Duodenal mucosa (tissue), 2 donors: ENCODE results near the gene SNX5.
A peak's percentile ranks its signal among the peaks of the same experiment; 100 is the strongest.

Experiments used
- H3K27ac ChIP-seq: one replicate; pipeline ENCODE4 v1.7.0; 2013; ENCODE audit warnings: low read depth, low read length
- H3K27me3 ChIP-seq, 2 donors: one replicate each; pipeline ENCODE4 v1.7.0; 2013; ENCODE audit warnings: low read length in 2 of 2, control low read depth in 1 of 2; ENCODE audit not compliant: insufficient read depth in 2 of 2, control insufficient read depth in 1 of 2
- H3K36me3 ChIP-seq, 2 donors: one replicate each; pipeline ENCODE4 v1.7.0; 2013; ENCODE audit warnings: low read length in 2 of 2, control low read depth in 1 of 2; ENCODE audit not compliant: insufficient read depth in 2 of 2, control insufficient read depth in 1 of 2
- H3K4me1 ChIP-seq, 2 donors: one replicate each; pipeline ENCODE4 v1.7.0; 2013; ENCODE audit warnings: low read length in 2 of 2, control low read depth in 1 of 2; ENCODE audit not compliant: insufficient read depth in 2 of 2, control insufficient read depth in 1 of 2
- H3K4me3 ChIP-seq, 2 donors: one replicate each; pipeline ENCODE4 v1.7.0; 2013; ENCODE audit warnings: low read length in 2 of 2, low read depth in 1 of 2
- H3K9ac ChIP-seq, 2 donors: one replicate each; pipeline ENCODE4 v1.7.0; 2013; ENCODE audit warnings: low read length in 2 of 2, low read depth in 1 of 2
- H3K9me3 ChIP-seq, 2 donors: one replicate each; pipeline ENCODE4 v1.7.0; 2013; ENCODE audit warnings: low read length in 2 of 2, control low read depth in 1 of 2; ENCODE audit not compliant: control insufficient read depth in 1 of 2

SNX5 gene

GRCh38 chr20:17968366-17969277 is at the start of gene SNX5, which contains the start of gene MGME1:
SNX5 (minus strand) TSS chr20:17968794; CDS start chr20:17968425, 369 bp downstream.
MGME1 (plus strand) TSS chr20:17969018; CDS start chr20:17969860, 842 bp downstream.
- Histone ChIP-seq H3K4me3 (peak within 1 kb of the TSS; percentile 88 to 95), H3K27ac (peak within 1 kb of the TSS; percentile 99), H3K9ac (peak within 1 kb of the TSS; percentile 90 to 96), H3K36me3 (no peaks in the 10 kb centered on the region), H3K27me3 (no peaks in the 10 kb centered on the region), H3K9me3 (no peaks in the 10 kb centered on the region), H3K4me1 (peaks cover 35 to 49% of the 10 kb centered on the region in 2 donors)

- H3K9ac ChIP-seq: no peak overlapping the region
- no peak overlapping the region for H3K4me3 ChIP-seq
- H3K27ac ChIP-seq: no peak overlapping the region
- peaks cover 23 to 45% of the 10 kb centered on the region in 2 donors for H3K36me3 ChIP-seq
- no peaks in the 10 kb centered on the region for H3K9me3 ChIP-seq
- no peaks in the 10 kb centered on the region for H3K4me1 ChIP-seq
- H3K27me3 ChIP-seq: no peaks in the 10 kb centered on the region
These were observed 49.5 kb upstream of the SNX5 start for GRCh38 chr20:18018100-18018499.

- H3K9me3 ChIP-seq: no peaks in the 10 kb centered on the region
- no peak overlapping the region for H3K4me3 ChIP-seq
- no peak overlapping the region for H3K27ac ChIP-seq
- H3K9ac ChIP-seq: no peak overlapping the region
- peaks cover 18 to 31% of the 10 kb centered on the region in 2 donors for H3K36me3 ChIP-seq
- no peaks in the 10 kb centered on the region for H3K4me1 ChIP-seq
- no peaks in the 10 kb centered on the region for H3K27me3 ChIP-seq
These were observed 48.2 kb upstream of the SNX5 start for GRCh38 chr20:18016772-18017171.

- no peak overlapping the region for H3K9ac ChIP-seq
- H3K4me1 ChIP-seq: no peaks in the 10 kb centered on the region
- H3K27ac ChIP-seq: no peak overlapping the region
- no peaks in the 10 kb centered on the region for H3K27me3 ChIP-seq
- H3K9me3 ChIP-seq: no peaks in the 10 kb centered on the region
- peaks cover 0 to 18% of the 10 kb centered on the region in 2 donors for H3K36me3 ChIP-seq
- H3K4me3 ChIP-seq: no peak overlapping the region
These were observed 45.8 kb upstream of the SNX5 start for GRCh38 chr20:18014411-18014810.

- no peak overlapping the region for H3K27ac ChIP-seq
- no peaks in the 10 kb centered on the region for H3K4me1 ChIP-seq
- peaks cover 0 to 13% of the 10 kb centered on the region in 2 donors for H3K36me3 ChIP-seq
- H3K4me3 ChIP-seq: no peak overlapping the region
- H3K9ac ChIP-seq: no peak overlapping the region
- no peaks in the 10 kb centered on the region for H3K9me3 ChIP-seq
- no peaks in the 10 kb centered on the region for H3K27me3 ChIP-seq
These were observed 44.3 kb upstream of the SNX5 start for GRCh38 chr20:18012901-18013300.

GRCh38 chr20:18011951-18012645 is 43.5 kb upstream of the SNX5 start:
- Histone ChIP-seq H3K36me3 (peaks cover 0 to 13% of the 10 kb centered on the region in 2 donors), H3K4me3 (no peak overlapping the region), H3K4me1 (no peaks in the 10 kb centered on the region), H3K27me3 (no peaks in the 10 kb centered on the region), H3K9me3 (no peaks in the 10 kb centered on the region), H3K9ac (no peak overlapping the region), H3K27ac (no peak overlapping the region)

GRCh38 chr20:18011482-18011881 is 42.9 kb upstream of the SNX5 start:
- Histone ChIP-seq H3K27ac (no peak overlapping the region), H3K4me1 (no peaks in the 10 kb centered on the region), H3K4me3 (no peak overlapping the region), H3K27me3 (no peaks in the 10 kb centered on the region), H3K9ac (no peak overlapping the region), H3K9me3 (no peaks in the 10 kb centered on the region), H3K36me3 (peaks cover 0 to 9% of the 10 kb centered on the region in 2 donors)

- Histone ChIP-seq H3K9ac (no peak overlapping the region), H3K27ac (no peak overlapping the region), H3K4me1 (peaks cover 0 to 2% of the 10 kb centered on the region in 2 donors), H3K36me3 (peaks cover 0 to 9% of the 10 kb centered on the region in 2 donors), H3K27me3 (no peaks in the 10 kb centered on the region), H3K9me3 (no peaks in the 10 kb centered on the region), H3K4me3 (no peak overlapping the region)
These were observed 40.5 kb upstream of the SNX5 start for GRCh38 chr20:18009116-18009515.

- no peaks in the 10 kb centered on the region for H3K9me3 ChIP-seq
- no peak overlapping the region for H3K27ac ChIP-seq
- no peak overlapping the region for H3K9ac ChIP-seq
- peaks cover 0 to 6% of the 10 kb centered on the region in 2 donors for H3K4me1 ChIP-seq
- H3K36me3 ChIP-seq: peaks cover 0 to 5% of the 10 kb centered on the region in 2 donors
- H3K4me3 ChIP-seq: no peak overlapping the region
- H3K27me3 ChIP-seq: no peaks in the 10 kb centered on the region
These were observed 39.1 kb upstream of the SNX5 start for GRCh38 chr20:18007534-18008292.
